Fibroblast of villous mesenchyme (primary cell): ENCODE measurements around the gene ARL17B. TPM values are rescaled to one million over a fixed set of nuclear protein-coding genes. Genes with fewer than 3 reads are reported as not detected.
"Not testable (repeated sequence)": the region's sequence is repeated elsewhere in the genome, so short reads cannot be mapped to it uniquely, and the experiment has no call there.

Experiments used
- DNase-seq: peaks from one replicate; pipeline ENCODE4 v3.0.0-alpha.2; 2010; ENCODE audit warnings: low read depth
- H3K4me3 ChIP-seq: 2 replicates; pipeline ENCODE4 v1.5.1; 2011; ENCODE audit warnings: low read depth, mild to moderate bottlenecking, low read length
- total RNA-seq: library from RNA; depleted of rRNA; stranded (reverse); fragments of >200 nt; gene quantifications from 2 replicates; pipeline ENCODE4 v1.2.3, GENCODE V29; 2012
- TF ChIP-seq, protein P1 (sequence below): IDR thresholded peaks from 2 replicates; pipeline ENCODE4 v1.5.1; 2012; ENCODE audit warnings: low read depth, mild to moderate bottlenecking, low read length; ENCODE audit not compliant: insufficient read depth

ARL17B gene
- total RNA-seq, 1 donor: 4.7 TPM

GRCh38 chr17:46259845-46260661 is 101.5 kb downstream of the ARL17B start:
- peak; percentile 34 for DNase-seq
- H3K4me3 ChIP-seq: not testable (repeated sequence)
- TF ChIP-seq, protein P1, sequence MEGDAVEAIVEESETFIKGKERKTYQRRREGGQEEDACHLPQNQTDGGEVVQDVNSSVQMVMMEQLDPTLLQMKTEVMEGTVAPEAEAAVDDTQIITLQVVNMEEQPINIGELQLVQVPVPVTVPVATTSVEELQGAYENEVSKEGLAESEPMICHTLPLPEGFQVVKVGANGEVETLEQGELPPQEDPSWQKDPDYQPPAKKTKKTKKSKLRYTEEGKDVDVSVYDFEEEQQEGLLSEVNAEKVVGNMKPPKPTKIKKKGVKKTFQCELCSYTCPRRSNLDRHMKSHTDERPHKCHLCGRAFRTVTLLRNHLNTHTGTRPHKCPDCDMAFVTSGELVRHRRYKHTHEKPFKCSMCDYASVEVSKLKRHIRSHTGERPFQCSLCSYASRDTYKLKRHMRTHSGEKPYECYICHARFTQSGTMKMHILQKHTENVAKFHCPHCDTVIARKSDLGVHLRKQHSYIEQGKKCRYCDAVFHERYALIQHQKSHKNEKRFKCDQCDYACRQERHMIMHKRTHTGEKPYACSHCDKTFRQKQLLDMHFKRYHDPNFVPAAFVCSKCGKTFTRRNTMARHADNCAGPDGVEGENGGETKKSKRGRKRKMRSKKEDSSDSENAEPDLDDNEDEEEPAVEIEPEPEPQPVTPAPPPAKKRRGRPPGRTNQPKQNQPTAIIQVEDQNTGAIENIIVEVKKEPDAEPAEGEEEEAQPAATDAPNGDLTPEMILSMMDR: peak; percentile 36

- not testable (repeated sequence) for DNase-seq, H3K4me3 ChIP-seq
Measured at GRCh38 chr17:46256369-46256768, 105.2 kb downstream of the ARL17B start.

DNA sequence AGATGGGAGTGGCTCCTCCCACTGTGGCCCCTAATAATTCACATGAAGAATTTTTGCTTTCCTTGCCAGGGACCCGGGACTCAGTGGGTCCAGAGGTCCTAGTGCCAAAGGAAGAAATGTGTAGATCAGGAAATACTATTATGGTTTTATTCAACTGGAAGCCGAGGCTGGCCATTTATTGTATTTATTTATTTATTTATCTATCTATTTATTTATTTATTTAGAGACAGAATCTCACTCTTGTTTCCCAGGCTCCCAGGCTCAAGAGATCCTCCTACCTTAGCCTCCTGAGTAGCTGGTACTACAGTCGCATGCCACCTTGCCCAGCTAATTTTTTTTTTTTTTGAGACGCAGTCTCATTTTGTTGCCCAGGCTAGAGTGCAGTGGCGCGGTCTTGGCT is 107.4 kb downstream of the ARL17B start:
- not testable (repeated sequence) for DNase-seq, H3K4me3 ChIP-seq

- TF ChIP-seq, protein P1: peak; percentile 71
- peak; percentile 71 for DNase-seq
Measured at GRCh38 chr17:46253722-46254121, 107.8 kb downstream of the ARL17B start.

GRCh38 chr17:46252804-46253203 is 108.8 kb downstream of the ARL17B start:
- not testable (repeated sequence) for DNase-seq, H3K4me3 ChIP-seq

More at GRCh38 chr17:46253722-46254121, 107.8 kb downstream of the ARL17B start:
- H3K4me3 ChIP-seq: not testable (repeated sequence)

DNA sequence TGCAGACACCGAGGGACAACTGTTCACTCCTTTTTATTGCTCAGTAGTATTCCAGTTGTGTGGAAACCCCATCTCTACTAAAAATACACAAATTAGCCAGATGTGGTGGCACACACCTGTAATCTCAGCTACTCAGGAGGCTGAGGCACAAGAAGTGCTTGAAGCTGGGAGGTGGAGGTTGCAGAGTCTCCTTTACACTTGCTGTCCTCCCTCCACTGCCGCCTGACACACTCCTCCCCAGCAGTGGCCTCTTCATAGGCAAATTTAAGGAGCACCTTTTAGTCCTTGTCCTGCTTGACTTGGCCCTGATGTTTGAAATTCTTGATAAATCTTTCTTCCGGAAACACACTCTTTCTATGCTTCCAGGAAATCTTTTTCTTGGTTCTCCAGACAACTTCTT is 112.4 kb downstream of the ARL17B start:
- DNase-seq, H3K4me3 ChIP-seq: not testable (repeated sequence)

- DNase-seq, H3K4me3 ChIP-seq: not testable (repeated sequence)
Measured at GRCh38 chr17:46244949-46245768, 116.4 kb downstream of the ARL17B start.

DNA sequence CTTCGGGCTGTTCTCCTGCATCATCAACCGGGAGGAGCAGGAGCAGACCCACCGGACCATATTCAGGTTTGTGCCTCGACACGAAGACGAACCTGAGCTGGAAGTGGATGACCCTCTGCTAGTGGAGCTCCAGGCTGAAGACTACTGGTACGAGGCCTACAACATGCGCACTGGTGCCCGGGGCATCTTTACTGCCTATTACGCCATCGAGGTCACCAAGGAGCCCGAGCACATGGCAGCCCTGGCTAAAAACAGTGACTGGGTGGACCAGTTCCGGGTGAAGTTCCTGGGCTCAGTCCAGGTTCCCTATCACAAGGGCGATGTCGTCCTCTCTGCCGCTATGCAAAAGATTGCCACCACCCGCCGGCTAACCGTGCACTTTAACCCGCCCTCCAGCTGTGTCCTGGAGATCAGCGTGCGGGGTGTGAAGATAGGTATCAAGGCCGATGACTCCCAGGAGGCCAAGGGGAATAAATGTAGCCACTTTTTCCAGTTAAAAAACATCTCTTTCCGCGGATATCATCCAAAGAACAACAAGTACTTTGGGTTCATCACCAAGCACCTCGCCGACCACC is 117.1 kb downstream of the ARL17B start:
- DNase-seq, H3K4me3 ChIP-seq: not testable (repeated sequence)

DNA sequence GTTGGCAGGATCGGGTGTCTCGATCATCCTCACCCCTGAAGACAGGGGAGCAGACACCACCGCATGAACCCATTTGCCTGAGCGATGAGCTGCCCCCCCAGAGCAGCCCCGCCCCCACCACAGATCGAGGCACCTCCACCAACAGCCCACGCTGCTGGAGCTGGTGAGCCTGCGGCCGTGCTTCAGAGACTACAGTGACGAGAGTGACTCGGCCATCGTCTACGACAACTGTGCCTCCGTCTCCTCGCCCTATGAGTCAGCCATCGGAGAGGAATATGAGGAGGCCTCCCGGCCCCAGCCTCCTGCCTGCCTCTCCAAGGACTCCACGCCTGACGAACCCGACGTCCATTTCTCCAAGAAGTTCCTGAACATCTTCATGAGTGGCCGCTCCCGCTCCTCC is 117.6 kb downstream of the ARL17B start:
- DNase-seq, H3K4me3 ChIP-seq: not testable (repeated sequence)

GRCh38 chr17:46243505-46243904 is 118.1 kb downstream of the ARL17B start:
- H3K4me3 ChIP-seq, DNase-seq: not testable (repeated sequence)

DNA sequence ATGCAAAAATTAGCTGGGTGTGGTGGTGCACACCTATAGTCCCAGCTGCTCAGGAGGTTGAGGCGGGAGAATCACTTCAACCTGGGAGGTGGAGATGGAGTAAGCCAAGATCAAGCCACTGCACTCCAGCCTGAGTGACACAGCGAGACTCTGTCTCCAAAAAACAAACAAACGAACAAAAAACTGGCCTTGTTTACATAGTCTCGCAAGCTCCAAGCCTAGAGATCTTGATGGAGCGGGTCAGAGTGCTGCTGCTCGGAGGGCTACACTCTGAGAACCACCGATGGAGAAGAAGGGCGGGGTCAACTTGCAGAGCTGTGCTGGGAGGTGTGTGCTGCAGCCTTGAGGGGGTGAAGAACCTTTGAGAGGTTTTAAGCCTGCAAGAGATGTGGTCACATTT is 130.2 kb downstream of the ARL17B start:
- DNase-seq, H3K4me3 ChIP-seq: not testable (repeated sequence)

DNA sequence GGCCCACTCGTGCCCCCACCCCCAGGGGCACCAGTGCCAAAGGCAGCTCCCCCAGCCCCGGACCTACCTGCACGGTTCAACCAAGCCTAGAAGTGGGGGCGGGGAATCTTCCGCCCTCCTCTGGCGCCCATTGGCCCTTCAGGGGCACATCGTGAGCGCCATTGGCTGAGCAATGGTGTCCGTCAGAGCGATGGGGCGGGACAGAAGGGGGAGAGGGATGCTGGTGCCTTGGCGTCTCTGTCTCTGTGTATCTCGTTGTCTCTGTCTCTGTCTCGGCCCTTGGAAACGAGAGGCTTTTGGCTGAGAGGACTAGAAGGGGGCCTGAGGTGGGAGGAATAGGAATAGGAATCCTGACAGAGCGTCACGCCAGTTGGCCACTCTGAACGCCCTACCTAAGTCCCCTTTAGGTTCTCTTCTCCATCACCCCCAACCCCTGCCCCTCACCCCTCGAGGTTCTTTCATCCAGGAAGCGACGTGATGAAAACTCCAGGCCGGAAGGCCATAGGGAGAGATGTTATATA is 136.2 kb downstream of the ARL17B start:
- DNase-seq: peak; percentile 92
- H3K4me3 ChIP-seq: peak overlapping the region; percentile 53

- DNase-seq: not testable (repeated sequence)
- H3K4me3 ChIP-seq: peak overlapping the region; percentile 53
Measured at GRCh38 chr17:46224864-46225263, 136.7 kb downstream of the ARL17B start.
